ENCODE results near the gene MIER2.

DNA sequence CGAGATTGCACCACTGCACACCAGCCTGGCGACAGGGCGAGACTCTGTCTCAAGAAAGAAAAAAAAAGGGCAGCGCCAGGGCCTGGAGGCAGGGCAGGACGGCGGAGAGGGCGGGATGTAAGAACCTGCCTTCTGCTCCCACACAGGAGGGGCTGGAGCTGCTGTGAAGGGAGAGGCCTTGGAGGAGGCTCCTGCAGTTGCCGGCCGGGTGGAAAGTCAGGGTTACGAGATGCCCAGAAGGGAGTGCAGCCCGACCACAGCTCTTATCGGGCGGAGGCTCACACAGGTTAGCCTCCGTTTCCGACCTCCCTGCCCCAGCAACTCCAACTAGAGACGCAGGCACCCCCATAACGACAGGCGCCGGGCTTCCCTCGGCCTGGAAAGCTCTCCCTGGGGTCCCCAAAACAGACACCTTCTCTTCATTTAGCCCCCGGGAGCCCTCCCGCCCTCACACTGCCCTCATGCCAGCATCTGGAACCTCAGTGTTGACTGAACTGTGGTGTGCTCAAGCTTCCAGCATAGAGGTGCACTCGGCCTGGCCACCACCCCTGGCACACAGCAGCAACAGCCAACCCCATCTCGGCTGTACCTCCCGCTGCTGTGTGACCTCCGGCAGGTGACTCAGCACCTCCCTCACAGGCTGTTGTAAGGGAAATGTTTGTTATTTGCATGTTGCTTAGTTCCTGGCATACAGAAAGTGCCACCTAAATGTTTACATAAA is 54.8 kb downstream of the MIER2 start:
- TF ChIP-seq TARDBP (IDR thresholded peaks at IDR 0.05) (no peak), FOXM1 (IDR thresholded peaks at IDR 0.05; ENCODE audit: borderline replicate concordance) (no peak), NFRKB (IDR thresholded peaks at IDR 0.05) (no peak), ELF4 (IDR thresholded peaks at IDR 0.05) (no peak), FOXA1 (IDR thresholded peaks at IDR 0.05) (no peak), ARNT (IDR thresholded peaks at IDR 0.05) (no peak), HDGF (IDR thresholded peaks at IDR 0.05; ENCODE audit: borderline replicate concordance) (no peak), BHLHE40 (IDR thresholded peaks at IDR 0.05; ENCODE audit: borderline replicate concordance) (no peak), ZNF384 (IDR thresholded peaks at IDR 0.05) (no peak), FOXK2 (IDR thresholded peaks at IDR 0.05) (no peak)
- TF ChIP-seq, protein P1, sequence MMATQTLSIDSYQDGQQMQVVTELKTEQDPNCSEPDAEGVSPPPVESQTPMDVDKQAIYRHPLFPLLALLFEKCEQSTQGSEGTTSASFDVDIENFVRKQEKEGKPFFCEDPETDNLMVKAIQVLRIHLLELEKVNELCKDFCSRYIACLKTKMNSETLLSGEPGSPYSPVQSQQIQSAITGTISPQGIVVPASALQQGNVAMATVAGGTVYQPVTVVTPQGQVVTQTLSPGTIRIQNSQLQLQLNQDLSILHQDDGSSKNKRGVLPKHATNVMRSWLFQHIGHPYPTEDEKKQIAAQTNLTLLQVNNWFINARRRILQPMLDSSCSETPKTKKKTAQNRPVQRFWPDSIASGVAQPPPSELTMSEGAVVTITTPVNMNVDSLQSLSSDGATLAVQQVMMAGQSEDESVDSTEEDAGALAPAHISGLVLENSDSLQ (IDR thresholded peaks at IDR 0.05): no peak
